ENCODE measurements around the gene ARID3A.

The ARID3A gene

GRCh38 chr19:911197-912033 is 14.4 kb upstream of the ARID3A start:
- in situ Hi-C loops (cut with HindIII; ENCODE audit: low sequenced_read_pairs) = no loop called here

DNA sequence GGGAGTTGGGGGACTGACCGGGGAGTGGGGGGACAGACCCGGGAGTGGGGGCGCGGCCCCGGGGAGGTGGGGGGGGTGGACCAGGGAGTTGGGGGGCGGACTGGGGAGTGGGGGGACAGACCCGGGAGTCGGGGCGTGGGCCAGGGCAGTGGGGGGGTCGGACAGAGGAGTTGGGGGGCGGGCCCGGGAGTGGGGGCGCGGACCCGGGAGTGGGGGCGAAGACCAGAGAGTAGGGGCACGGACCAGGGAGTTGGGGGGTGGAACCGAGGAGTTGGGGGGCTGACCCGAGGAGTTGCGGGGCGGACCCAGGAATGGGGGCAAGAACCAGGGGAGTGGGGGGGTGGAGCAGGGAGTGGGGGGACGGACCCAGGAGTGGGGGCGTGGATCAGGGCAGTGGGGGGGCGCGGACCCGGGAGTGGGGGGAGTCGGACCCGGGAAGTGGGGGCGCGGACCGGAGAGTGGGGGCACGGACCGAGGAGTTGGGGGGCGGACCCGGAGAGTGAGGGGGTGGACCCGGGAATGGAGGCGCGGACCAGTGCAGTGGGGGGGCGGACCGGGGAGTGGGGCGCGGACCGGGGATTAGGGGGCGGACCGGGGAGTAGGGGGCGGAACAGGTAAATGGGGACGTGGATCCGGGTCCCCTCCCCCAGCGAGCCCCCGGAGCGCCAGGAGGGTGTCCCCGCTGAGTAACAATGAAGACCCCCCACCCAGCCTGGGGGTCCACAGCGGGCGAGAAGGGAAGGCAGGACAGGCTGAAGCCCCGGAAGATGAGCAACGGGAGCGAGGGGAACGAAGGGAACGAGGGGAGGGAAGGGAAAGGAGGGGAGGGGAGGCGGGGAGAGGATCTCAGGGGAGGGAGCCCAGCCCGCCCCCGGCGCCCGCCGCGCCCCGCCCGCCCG is 13.4 kb upstream of the ARID3A start:
- in situ Hi-C loops (cut with HindIII; ENCODE audit: low sequenced_read_pairs) = no loop called here

DNA sequence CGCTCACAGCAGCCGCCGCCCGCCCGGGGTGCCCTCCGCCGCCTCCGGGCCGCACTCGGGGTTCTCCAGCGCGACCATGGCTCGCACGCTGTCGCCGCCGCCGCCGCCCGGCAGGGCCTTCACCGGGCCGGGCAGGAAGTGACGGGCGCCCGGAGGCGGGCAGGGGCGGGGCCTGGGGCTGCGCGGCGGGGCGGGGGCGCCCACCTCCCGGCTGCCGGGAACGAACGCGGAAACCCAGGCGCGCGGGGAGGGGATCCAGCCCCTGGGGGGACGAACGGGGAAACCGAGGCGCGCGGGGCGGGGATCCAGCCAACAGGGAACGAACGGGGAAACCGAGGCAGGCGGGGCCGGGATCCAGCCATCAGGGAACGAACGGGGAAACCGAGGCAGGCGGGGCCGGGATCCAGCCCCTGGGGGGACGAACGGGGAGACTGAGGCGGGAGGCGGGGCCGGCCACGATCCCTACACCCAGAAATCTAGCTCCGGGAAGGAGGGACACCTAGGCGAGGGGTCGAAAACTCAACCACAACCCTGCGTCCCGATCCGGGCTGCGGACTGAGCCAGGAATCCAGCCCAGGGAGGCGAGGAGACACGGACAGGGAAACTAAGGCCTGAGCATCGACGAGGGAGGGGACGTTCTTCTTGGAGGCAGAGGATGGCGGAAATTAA is 12.6 kb upstream of the ARID3A start, which contains the start of gene R3HDM4:
Gene R3HDM4 (minus strand): TSS at position 140 of the 669 bp plus-strand sequence. CDS start 62 bp downstream, at position 78.
- in situ Hi-C loops (cut with HindIII; ENCODE audit: low sequenced_read_pairs) = no loop called here

DNA sequence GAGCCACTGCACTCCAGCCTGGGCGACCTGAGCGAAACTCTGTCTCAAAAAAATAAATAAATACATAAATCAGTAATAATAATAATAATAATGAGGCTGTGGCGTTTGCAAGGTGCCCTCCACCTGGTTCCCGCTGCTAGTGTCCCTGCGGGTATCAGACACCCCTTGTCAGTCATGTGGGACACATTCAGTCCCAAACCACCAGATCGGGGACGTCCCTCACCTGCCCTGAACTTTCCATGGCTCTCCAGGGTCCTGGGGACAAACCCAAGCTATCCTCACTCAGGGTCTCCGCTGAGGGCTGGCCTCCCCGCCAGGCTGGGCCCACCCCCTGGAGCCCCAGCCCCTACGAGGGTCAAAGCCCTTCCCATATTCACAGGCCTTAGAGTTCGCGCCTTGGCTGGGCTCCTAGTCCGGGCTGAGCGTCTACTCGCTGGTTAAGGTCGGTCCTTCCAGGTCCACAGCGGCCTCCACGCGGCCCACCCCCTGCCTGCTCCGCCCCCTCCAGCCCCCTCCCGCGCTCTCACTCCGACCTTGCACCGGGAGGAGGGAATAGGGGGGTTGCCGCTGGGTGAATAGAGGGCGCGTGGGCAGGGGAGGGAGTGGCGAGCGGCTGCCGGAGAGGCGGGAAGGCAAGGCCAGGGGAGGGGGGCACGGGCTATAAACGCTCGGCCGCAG is 9.1 kb upstream of the ARID3A start:
- in situ Hi-C loops (cut with HindIII; ENCODE audit: low sequenced_read_pairs) = no loop called here

GRCh38 chr19:917323-918151 is 8.3 kb upstream of the ARID3A start, which contains the start of gene KISS1R:
TSS of gene KISS1R (plus strand) at chr19:917333. CDS start at chr19:917503, 170 bp downstream.
- in situ Hi-C loops (cut with HindIII; ENCODE audit: low sequenced_read_pairs) = no loop called here

- in situ Hi-C loops (cut with HindIII; ENCODE audit: low sequenced_read_pairs) = no loop called here
Observed at GRCh38 chr19:918152-918437, 7.7 kb upstream of the ARID3A start.

- in situ Hi-C loops (cut with HindIII; ENCODE audit: low sequenced_read_pairs) = no loop called here
Observed at GRCh38 chr19:918481-919198, 7.2 kb upstream of the ARID3A start.

DNA sequence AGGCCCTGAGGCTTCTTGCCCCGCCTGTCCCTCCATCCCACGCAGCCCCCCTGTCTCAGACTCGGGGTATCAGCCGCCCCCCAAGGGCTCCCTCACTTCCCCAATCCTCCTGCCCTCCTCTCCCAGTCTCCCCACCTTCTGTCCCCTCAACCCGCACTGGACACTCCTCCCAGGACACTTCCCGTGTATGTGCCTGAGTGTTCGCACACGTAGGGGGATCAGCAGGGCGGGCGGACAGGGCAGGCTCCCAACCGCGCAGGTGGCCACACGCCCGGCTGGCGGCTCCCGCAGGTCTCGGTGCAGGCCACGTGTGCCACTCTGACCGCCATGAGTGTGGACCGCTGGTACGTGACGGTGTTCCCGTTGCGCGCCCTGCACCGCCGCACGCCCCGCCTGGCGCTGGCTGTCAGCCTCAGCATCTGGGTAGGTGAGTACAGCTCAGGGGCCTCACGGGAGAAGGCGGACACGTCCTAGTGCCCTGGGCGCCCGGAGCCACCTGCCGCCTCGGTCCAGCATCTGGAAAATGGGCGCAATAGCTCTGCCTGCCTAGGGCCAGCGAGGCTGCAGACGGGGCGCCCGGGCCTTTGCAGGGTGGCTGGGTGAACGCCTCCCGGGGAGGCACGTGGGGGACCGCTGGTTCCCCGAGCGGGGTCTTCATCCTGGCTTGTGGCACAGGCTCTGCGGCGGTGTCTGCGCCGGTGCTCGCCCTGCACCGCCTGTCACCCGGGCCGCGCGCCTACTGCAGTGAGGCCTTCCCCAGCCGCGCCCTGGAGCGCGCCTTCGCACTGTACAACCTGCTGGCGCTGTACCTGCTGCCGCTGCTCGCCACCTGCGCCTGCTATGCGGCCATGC is 6.4 kb upstream of the ARID3A start:
- in situ Hi-C loops (cut with HindIII; ENCODE audit: low sequenced_read_pairs) = no loop called here

DNA sequence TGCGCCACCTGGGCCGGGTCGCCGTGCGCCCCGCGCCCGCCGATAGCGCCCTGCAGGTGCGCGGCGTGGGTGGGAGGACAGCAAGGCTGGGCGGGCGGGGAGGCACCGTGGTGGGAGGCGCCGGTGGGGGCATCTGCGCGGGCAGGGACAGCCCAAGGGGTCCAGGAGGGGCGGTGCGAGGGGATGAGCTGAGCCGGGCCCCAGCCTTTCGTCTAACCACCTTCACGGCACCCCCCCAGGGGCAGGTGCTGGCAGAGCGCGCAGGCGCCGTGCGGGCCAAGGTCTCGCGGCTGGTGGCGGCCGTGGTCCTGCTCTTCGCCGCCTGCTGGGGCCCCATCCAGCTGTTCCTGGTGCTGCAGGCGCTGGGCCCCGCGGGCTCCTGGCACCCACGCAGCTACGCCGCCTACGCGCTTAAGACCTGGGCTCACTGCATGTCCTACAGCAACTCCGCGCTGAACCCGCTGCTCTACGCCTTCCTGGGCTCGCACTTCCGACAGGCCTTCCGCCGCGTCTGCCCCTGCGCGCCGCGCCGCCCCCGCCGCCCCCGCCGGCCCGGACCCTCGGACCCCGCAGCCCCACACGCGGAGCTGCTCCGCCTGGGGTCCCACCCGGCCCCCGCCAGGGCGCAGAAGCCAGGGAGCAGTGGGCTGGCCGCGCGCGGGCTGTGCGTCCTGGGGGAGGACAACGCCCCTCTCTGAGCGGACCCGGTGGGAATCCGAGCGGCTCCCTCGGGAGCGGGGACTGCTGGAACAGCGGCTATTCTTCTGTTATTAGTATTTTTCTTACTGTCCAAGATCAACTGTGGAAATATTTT is 5.6 kb upstream of the ARID3A start:
- in situ Hi-C loops (cut with HindIII; ENCODE audit: low sequenced_read_pairs) = no loop called here

DNA sequence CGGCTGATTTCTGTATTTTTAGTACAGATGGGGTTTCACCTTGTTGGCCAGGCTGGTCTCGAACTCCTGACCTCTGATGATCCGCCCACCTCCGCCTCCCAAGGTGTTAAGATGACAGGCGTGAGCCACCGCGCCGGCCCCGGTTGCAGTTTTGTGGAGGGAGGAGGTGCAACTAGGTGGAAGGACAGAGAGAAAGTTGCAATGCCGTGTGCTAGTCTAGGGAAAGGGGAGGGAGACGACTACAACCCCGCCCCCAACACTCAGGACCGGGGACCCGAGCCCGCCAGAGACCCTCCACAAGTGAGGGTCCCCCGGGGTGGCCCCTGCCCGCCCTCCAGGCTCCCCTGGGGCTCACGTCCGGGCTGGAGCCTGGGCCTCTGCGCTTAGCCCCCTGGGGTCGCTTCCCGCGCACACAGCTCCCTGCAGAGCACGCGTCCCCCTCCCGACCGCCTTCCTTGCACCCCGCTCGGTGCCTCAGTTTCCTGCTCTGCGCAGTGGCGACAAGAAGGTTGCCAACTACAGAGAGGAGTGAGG is 1.2 kb upstream of the ARID3A start:
- in situ Hi-C loops (cut with HindIII; ENCODE audit: low sequenced_read_pairs) = no loop called here

GRCh38 chr19:925087-925525 is 729 bp upstream of the ARID3A start:
- in situ Hi-C loops (cut with HindIII; ENCODE audit: low sequenced_read_pairs) = no loop called here

DNA sequence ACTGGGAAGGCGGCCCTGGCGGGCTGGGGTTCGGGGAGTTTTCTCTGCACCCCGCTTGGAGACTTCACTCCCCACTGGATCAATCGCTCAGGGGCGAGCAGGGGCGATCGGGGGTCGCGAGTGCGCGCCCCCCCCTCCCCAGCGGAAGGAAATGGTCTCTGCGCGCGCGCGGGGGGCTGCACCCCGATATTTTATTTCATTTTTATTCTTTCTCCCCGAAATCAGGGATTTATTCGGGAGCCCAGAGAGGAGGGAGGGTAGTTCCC is 421 bp downstream of the ARID3A start:
- in situ Hi-C loops (cut with HindIII; ENCODE audit: low sequenced_read_pairs) = no loop called here

- in situ Hi-C loops (cut with HindIII; ENCODE audit: low sequenced_read_pairs) = no loop called here
Observed at GRCh38 chr19:926589-927350, 935 bp downstream of the ARID3A start.

- in situ Hi-C loops (cut with HindIII; ENCODE audit: low sequenced_read_pairs) = no loop called here
Observed at GRCh38 chr19:927351-927779, 1.5 kb downstream of the ARID3A start.

- in situ Hi-C loops (cut with HindIII; ENCODE audit: low sequenced_read_pairs) = no loop called here
Observed at GRCh38 chr19:927780-928401, 2.1 kb downstream of the ARID3A start.

DNA sequence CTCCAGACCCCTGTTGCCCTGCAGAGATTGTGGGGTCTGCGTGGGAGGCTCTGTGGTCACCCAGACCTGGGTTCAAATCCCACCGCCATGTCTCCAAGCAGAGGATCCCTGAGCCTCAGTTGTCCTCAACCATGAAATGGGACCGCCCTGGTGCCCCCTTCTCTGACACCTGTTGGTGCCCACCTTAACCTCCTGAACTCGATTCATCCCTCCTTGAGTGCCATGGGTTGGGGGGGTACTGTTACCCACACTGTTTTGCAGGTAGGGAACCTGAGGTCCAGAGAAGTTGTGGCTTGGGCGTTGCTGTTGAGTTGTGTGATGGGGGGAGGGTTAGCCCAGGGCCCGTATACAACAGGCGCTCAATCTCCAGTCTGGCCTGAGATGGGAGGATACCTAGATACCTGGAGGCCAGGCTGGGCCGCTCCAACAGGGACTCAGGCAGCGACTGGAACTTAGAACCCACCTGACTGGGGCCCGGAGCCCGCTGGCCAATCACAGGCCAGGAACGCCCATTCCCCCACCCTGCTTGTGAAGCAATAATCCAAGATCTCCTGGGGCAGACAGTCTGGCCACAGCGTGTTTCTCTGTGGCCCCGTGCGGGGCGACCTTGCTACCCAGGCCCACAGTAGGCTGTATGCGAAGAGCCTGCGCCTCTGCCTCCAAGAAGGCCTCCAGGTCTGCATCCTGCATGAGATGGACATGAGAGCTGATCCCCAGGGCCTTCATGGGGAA is 2.8 kb downstream of the ARID3A start:
- in situ Hi-C loops (cut with HindIII; ENCODE audit: low sequenced_read_pairs) = no loop called here

Data from endothelial cell of hepatic sinusoid (primary cell).